ENCODE measurements around the gene NBEA. TPM values are rescaled to one million over a fixed set of nuclear protein-coding genes. Genes with fewer than 3 reads are reported as not detected.

Gene NBEA
- total RNA-seq, 3 donors from 2014 or later (not counting 1 experiment from before 2014, with no cell fraction given), result 0.27 to 0.66 (median 0.33) TPM

- no peak for TF ChIP-seq CTCF (IDR thresholded peaks at IDR 0.05)
- H3K36me3 Mint-ChIP-seq, result peaks cover 19% of the 10 kb centered on the region
- H3K4me3 Mint-ChIP-seq, result no peak overlapping the region
- Histone ChIP-seq H3K9me3 (ENCODE audit: control insufficient read depth, insufficient read depth, low read length) (peaks cover 3% of the 10 kb centered on the region), H3K36me3 (ENCODE audit: control insufficient read depth, insufficient read depth, low read length) (no peaks in the 10 kb centered on the region), H3K27me3 (ENCODE audit: control insufficient read depth, insufficient read depth, low read length) (no peaks in the 10 kb centered on the region), H3K4me1 (ENCODE audit: control insufficient read depth, insufficient read depth, low read length) (no peaks in the 10 kb centered on the region), H3K4me3 (ENCODE audit: low read length) (no peak overlapping the region), H3K27ac (ENCODE audit: low read length) (no peak overlapping the region)
- DNase-seq, result no peak
- H3K27me3 Mint-ChIP-seq (ENCODE audit: low read depth in 2 of 2), result peaks cover 0 to 13% of the 10 kb centered on the region in 2 donors
- H3K9me3 Mint-ChIP-seq, result peaks cover 0 to 3% of the 10 kb centered on the region in 2 donors
- ATAC-seq, result no peak
- H3K4me1 Mint-ChIP-seq, result no peaks in the 10 kb centered on the region
- no peak overlapping the region for H3K27ac Mint-ChIP-seq
- 73% methylated on average over 2 of the region's 2 CpGs for WGBS (ENCODE audit: insufficient coverage)
- intact Hi-C loops (cut with micrococcal nuclease), result no loop called here
These were observed 554.8 kb downstream of the NBEA start for GRCh38 chr13:35496761-35497386.

GRCh38 chr13:35498231-35498630 is 556.2 kb downstream of the NBEA start:
- Mint-ChIP-seq H3K27me3 (ENCODE audit: low read depth in 2 of 2) (no peaks in the 10 kb centered on the region), H3K4me1 (no peaks in the 10 kb centered on the region), H3K4me3 (no peak overlapping the region), H3K27ac (no peak overlapping the region), H3K36me3 (peaks cover 8% of the 10 kb centered on the region), H3K9me3 (peaks cover 0 to 3% of the 10 kb centered on the region in 2 donors)
- H3K27ac ChIP-seq (ENCODE audit: low read length), result no peak overlapping the region
- no peak for DNase-seq
- H3K36me3 ChIP-seq (ENCODE audit: control insufficient read depth, insufficient read depth, low read length), result no peaks in the 10 kb centered on the region
- TF ChIP-seq CTCF (IDR thresholded peaks at IDR 0.05), result no peak
- ATAC-seq, result no peak
- H3K4me3 ChIP-seq (ENCODE audit: low read length), result no peak overlapping the region
- H3K9me3 ChIP-seq (ENCODE audit: control insufficient read depth, insufficient read depth, low read length), result peaks cover 3% of the 10 kb centered on the region
- H3K27me3 ChIP-seq (ENCODE audit: control insufficient read depth, insufficient read depth, low read length), result no peaks in the 10 kb centered on the region
- no peaks in the 10 kb centered on the region for H3K4me1 ChIP-seq (ENCODE audit: control insufficient read depth, insufficient read depth, low read length)
- intact Hi-C loops (cut with micrococcal nuclease), result no loop called here

GRCh38 chr13:35499196-35499662 is 557.2 kb downstream of the NBEA start:
- Mint-ChIP-seq H3K27ac (no peak overlapping the region), H3K4me3 (no peak overlapping the region), H3K36me3 (peaks cover 6% of the 10 kb centered on the region), H3K9me3 (peaks cover 0 to 3% of the 10 kb centered on the region in 2 donors), H3K4me1 (no peaks in the 10 kb centered on the region), H3K27me3 (ENCODE audit: low read depth in 2 of 2) (no peaks in the 10 kb centered on the region)
- Histone ChIP-seq H3K4me1 (ENCODE audit: control insufficient read depth, insufficient read depth, low read length) (no peaks in the 10 kb centered on the region), H3K36me3 (ENCODE audit: control insufficient read depth, insufficient read depth, low read length) (no peaks in the 10 kb centered on the region), H3K27ac (ENCODE audit: low read length) (no peak overlapping the region), H3K9me3 (ENCODE audit: control insufficient read depth, insufficient read depth, low read length) (peaks cover 3% of the 10 kb centered on the region), H3K27me3 (ENCODE audit: control insufficient read depth, insufficient read depth, low read length) (no peaks in the 10 kb centered on the region), H3K4me3 (ENCODE audit: low read length) (no peak overlapping the region)
- TF ChIP-seq CTCF (IDR thresholded peaks at IDR 0.05), result no peak
- intact Hi-C loops (cut with micrococcal nuclease), result no loop called here
- ATAC-seq (no peak), DNase-seq (no peak)
- 90% methylated on average over 2 of the region's 2 CpGs for WGBS (ENCODE audit: insufficient coverage)

- Histone ChIP-seq H3K4me1 (ENCODE audit: control insufficient read depth, insufficient read depth, low read length) (no peaks in the 10 kb centered on the region), H3K27me3 (ENCODE audit: control insufficient read depth, insufficient read depth, low read length) (no peaks in the 10 kb centered on the region), H3K36me3 (ENCODE audit: control insufficient read depth, insufficient read depth, low read length) (no peaks in the 10 kb centered on the region), H3K27ac (ENCODE audit: low read length) (no peak overlapping the region), H3K9me3 (ENCODE audit: control insufficient read depth, insufficient read depth, low read length) (peaks cover 1% of the 10 kb centered on the region), H3K4me3 (ENCODE audit: low read length) (no peak overlapping the region)
- Mint-ChIP-seq H3K4me3 (no peak overlapping the region), H3K9me3 (no peaks in the 10 kb centered on the region), H3K27ac (no peak overlapping the region), H3K36me3 (peaks cover 2% of the 10 kb centered on the region), H3K4me1 (no peaks in the 10 kb centered on the region), H3K27me3 (ENCODE audit: low read depth in 2 of 2) (no peaks in the 10 kb centered on the region)
- 95% methylated on average over 4 of the region's 4 CpGs for WGBS (ENCODE audit: insufficient coverage)
- no peak for TF ChIP-seq CTCF (IDR thresholded peaks at IDR 0.05)
- ATAC-seq (no peak), DNase-seq (no peak)
- intact Hi-C loops (cut with micrococcal nuclease), result no loop called here
These were observed 557.6 kb downstream of the NBEA start for GRCh38 chr13:35499676-35500075.

Measured in natural killer cell (primary cell).